ENCODE data around the gene PEX14.

DNA sequence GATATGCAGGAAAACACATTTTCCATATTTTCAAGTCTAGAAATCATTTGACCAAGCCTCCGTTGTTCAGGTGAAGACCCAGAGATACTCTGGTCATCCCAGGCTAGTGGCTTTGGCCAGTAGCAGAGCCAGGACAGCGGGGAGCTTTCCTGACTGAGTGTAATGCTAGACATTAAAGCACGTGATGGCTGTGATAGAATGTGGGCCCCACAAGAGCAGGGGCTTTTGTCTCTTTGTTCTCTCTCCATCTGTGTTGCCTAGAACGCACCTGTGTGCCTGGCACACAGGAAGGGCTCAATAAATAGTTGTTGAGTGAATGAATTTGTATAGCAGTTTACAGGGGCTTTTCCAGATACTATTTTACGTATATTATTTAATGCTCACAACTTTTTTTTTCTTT lies 34.0 kb upstream of the PEX14 start:
- TF ChIP-seq, protein P1, sequence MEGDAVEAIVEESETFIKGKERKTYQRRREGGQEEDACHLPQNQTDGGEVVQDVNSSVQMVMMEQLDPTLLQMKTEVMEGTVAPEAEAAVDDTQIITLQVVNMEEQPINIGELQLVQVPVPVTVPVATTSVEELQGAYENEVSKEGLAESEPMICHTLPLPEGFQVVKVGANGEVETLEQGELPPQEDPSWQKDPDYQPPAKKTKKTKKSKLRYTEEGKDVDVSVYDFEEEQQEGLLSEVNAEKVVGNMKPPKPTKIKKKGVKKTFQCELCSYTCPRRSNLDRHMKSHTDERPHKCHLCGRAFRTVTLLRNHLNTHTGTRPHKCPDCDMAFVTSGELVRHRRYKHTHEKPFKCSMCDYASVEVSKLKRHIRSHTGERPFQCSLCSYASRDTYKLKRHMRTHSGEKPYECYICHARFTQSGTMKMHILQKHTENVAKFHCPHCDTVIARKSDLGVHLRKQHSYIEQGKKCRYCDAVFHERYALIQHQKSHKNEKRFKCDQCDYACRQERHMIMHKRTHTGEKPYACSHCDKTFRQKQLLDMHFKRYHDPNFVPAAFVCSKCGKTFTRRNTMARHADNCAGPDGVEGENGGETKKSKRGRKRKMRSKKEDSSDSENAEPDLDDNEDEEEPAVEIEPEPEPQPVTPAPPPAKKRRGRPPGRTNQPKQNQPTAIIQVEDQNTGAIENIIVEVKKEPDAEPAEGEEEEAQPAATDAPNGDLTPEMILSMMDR (IDR thresholded peaks at IDR 0.05; ENCODE audit: poor library complexity, severe bottlenecking), result no peak
- TF ChIP-seq TAF1 (IDR thresholded peaks at IDR 0.05; ENCODE audit: low read depth) (no peak), POLR2AphosphoS5 (IDR thresholded peaks at IDR 0.05) (no peak)
